Left ventricle myocardium inferior (tissue), 1 donor: ENCODE results near the gene ENTR1. TPM values are rescaled to one million over a fixed set of nuclear protein-coding genes. Genes with fewer than 3 reads are reported as not detected.

Source experiments
- DNase-seq: peaks from one replicate; pipeline ENCODE4 v3.0.0-alpha.2; 2020
- H3K27ac ChIP-seq: fragments of 200-600 bp; replicated peaks from 2 replicates; pipeline ENCODE4 v1.8.0; 2021
- H3K27me3 ChIP-seq: fragments of 200-600 bp; 2 replicates; pipeline ENCODE4 v1.8.0; 2021; ENCODE audit warnings: low read depth
- H3K36me3 ChIP-seq: fragments of 200-600 bp; 2 replicates; pipeline ENCODE4 v1.8.0; 2021
- H3K4me1 ChIP-seq: fragments of 200-600 bp; 2 replicates; pipeline ENCODE4 v1.8.0; 2021
- H3K4me3 ChIP-seq: fragments of 200-600 bp; 2 replicates; pipeline ENCODE4 v1.8.0; 2021; ENCODE audit warnings: mild to moderate bottlenecking, moderate library complexity
- H3K9me3 ChIP-seq: fragments of 200-600 bp; replicated peaks from 2 replicates; pipeline ENCODE4 v1.8.0; 2021
- CTCF ChIP-seq: fragments of 200-600 bp; IDR thresholded peaks from 2 replicates; pipeline ENCODE4 v1.8.0; 2021; ENCODE audit warnings: antibody characterized with exemption, mild to moderate bottlenecking, borderline replicate concordance
- intact Hi-C: fragments of 100-400 bp; cut with micrococcal nuclease; formaldehyde crosslinking; loops from one replicate; pipeline ENCODE4 v1.11.0; 2022
- total RNA-seq: library from RNA; stranded (reverse); fragmentation: NEBNext Ultra II Directional; extraction: Animal tissue kit (Norgen Biotek cat#: 25700); gene quantifications from one replicate; pipeline ENCODE4 v1.2.1, GENCODE V29; 2021
- donor health status: DM: no; HTN: yes; CAD: no; lungs with severe emphysema.

ENTR1 gene
- total RNA-seq, 1 donor from 2014 or later: 20.1 TPM

GRCh38 chr9:136370037-136370436 is 40.4 kb downstream of the ENTR1 start:
- H3K9me3 ChIP-seq: no peaks in the 10 kb centered on the region
- H3K36me3 ChIP-seq: no peaks in the 10 kb centered on the region
- no peak overlapping the region for H3K4me3 ChIP-seq
- DNase-seq: no peak
- H3K27ac ChIP-seq: no peak overlapping the region
- H3K27me3 ChIP-seq: no peaks in the 10 kb centered on the region
- TF ChIP-seq CTCF: no peak
- intact Hi-C loops: no loop called here
- no peaks in the 10 kb centered on the region for H3K4me1 ChIP-seq

- no peak for TF ChIP-seq CTCF
- DNase-seq: no peak
- intact Hi-C loops: no loop called here
These were observed 42.2 kb downstream of the ENTR1 start for GRCh38 chr9:136368190-136368589.

GRCh38 chr9:136367296-136368145 is 42.9 kb downstream of the ENTR1 start:
- no peak for TF ChIP-seq CTCF
- Histone ChIP-seq H3K27ac (no peak overlapping the region), H3K4me3 (no peak overlapping the region), H3K4me1 (peaks cover 12% of the 10 kb centered on the region), H3K27me3 (no peaks in the 10 kb centered on the region), H3K36me3 (no peaks in the 10 kb centered on the region), H3K9me3 (no peaks in the 10 kb centered on the region)
- intact Hi-C loops: no loop called here
- DNase-seq: no peak

More at GRCh38 chr9:136368190-136368589, 42.2 kb downstream of the ENTR1 start:
- Histone ChIP-seq H3K4me3 (no peak overlapping the region), H3K27me3 (no peaks in the 10 kb centered on the region), H3K4me1 (peaks cover 7% of the 10 kb centered on the region), H3K9me3 (no peaks in the 10 kb centered on the region), H3K27ac (no peak overlapping the region), H3K36me3 (no peaks in the 10 kb centered on the region)

- no peak for DNase-seq
- Histone ChIP-seq H3K4me1 (peaks cover 19% of the 10 kb centered on the region), H3K27ac (no peak overlapping the region), H3K27me3 (no peaks in the 10 kb centered on the region), H3K4me3 (no peak overlapping the region), H3K9me3 (no peaks in the 10 kb centered on the region), H3K36me3 (no peaks in the 10 kb centered on the region)
- intact Hi-C loops: no loop called here
- TF ChIP-seq CTCF: no peak
These were observed 43.6 kb downstream of the ENTR1 start for GRCh38 chr9:136366826-136367225.

GRCh38 chr9:136365775-136366222 is 44.6 kb downstream of the ENTR1 start:
- no peak for DNase-seq
- Histone ChIP-seq H3K27me3 (no peaks in the 10 kb centered on the region), H3K9me3 (no peaks in the 10 kb centered on the region), H3K27ac (no peak overlapping the region), H3K4me1 (peaks cover 29% of the 10 kb centered on the region), H3K36me3 (no peaks in the 10 kb centered on the region), H3K4me3 (no peak overlapping the region)
- no peak for TF ChIP-seq CTCF
- intact Hi-C loops: no loop called here
